Anterior cingulate cortex (tissue), 58 donors: ENCODE results near the gene TWF1.
A peak's percentile ranks its signal among the peaks of the same experiment; 100 is the strongest.
"Not testable (repeated sequence)": the region's sequence is repeated elsewhere in the genome, so short reads cannot be mapped to it uniquely, and the experiment has no call there.

ENCODE experiments used
- DNase-seq, 58 donors: peaks; one replicate each; lab custom pipeline; 2025; lab: John Stamatoyannopoulos, UW

Gene TWF1

GRCh38 chr12:43805860-43806736 is at the start of gene TWF1:
Gene TWF1, minus strand, starts transcription at chr12:43806317. Its CDS starts 72 bp downstream, at chr12:43806245.
- DNase-seq, result peak; percentile 3 to 90 (median 80)

DNA sequence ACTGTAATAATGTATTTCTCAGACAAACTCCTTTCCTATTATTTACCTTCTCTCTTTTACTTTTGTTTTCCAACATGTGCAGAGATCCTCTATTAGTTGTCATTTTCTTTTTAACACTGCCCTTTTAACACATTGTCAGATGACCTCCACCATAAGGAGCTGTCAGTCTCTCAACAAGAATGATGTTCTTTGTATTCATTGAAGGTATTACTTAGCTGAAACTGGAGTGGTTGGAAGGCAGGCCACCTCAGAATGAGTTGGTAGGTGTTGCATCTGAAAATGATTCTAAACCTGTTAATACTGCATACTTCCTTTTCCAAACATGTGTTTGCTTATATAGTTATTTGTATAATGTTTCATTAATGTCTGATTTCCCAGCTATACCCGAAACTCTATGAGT is 46.6 kb upstream of the TWF1 start:
- DNase-seq, result no peak

- DNase-seq, result no peak
Measured at GRCh38 chr12:43848786-43849185, 42.7 kb upstream of the TWF1 start.

- no peak for DNase-seq
Measured at GRCh38 chr12:43848226-43848507, 42.0 kb upstream of the TWF1 start.

DNA sequence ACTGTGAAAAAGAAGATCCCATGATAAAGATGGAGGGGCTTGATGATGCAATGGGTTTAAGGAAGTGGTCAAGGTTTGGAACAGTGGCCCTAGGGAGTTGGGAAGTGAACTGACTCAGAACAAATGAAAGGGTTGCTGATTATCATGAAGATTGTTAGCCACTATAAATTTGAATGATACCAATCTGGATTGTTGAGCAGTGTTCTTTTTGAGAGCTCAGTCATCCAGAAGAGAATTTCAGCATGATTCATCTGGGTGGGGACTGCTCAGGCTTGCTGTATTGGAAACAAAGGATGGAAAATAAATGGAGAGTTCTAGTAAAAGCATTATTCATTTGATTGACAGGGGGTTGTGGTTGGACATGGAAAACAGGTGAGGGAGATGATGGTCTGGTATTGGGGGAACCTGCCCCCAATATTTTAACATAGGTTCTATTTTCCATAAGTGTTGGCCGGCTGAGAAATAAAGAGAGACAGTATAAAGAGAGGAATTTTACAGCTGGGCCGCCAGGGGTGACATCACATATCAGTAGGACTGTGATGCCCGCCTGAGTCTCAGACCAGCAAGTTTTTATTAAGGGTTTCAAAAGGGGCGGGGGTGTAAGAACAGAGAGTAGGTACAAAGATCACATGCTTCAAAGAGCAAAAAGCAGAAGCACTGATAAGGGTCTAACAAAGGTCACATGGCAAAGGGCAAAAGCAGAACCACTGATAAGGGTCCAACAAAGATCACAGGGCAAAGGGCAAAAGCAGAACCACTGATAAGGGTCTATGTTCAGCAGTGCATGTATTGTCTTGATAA is 41.5 kb upstream of the TWF1 start:
- DNase-seq, result not testable (repeated sequence)

GRCh38 chr12:43842259-43842658 is 36.1 kb upstream of the TWF1 start:
- DNase-seq, result no peak

DNA sequence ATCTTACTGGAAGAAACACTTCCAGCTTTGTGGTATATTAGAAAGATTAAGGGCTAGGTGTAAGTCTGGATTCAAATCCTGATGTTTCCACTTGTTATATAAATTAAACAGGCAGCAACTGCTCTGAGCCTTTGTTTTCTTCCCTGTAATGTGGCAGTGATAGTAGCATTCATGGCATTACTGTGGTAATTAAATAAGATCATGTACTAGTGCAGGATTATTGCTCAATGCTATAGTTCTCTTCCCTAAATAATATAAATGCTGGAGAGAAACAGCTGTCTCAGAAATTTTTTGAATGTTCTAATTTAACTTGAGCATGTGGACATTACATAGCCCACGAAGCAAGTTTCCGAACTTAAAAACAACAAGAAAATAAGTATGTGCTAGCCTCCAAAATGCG is 35.1 kb upstream of the TWF1 start:
- DNase-seq, result no peak

GRCh38 chr12:43840338-43840737 is 34.2 kb upstream of the TWF1 start:
- DNase-seq, result no peak

GRCh38 chr12:43836475-43836989 is 30.4 kb upstream of the TWF1 start:
- peak in 5 of 58 donors; percentile 6 to 39 (median 14) for DNase-seq

GRCh38 chr12:43835656-43836474 is 29.7 kb upstream of the TWF1 start, which contains the start of gene TMEM117:
Gene TMEM117, plus strand, starts transcription at chr12:43836081.
- peak in 54 of 58 donors; percentile 12 to 82 (median 52) for DNase-seq

DNA sequence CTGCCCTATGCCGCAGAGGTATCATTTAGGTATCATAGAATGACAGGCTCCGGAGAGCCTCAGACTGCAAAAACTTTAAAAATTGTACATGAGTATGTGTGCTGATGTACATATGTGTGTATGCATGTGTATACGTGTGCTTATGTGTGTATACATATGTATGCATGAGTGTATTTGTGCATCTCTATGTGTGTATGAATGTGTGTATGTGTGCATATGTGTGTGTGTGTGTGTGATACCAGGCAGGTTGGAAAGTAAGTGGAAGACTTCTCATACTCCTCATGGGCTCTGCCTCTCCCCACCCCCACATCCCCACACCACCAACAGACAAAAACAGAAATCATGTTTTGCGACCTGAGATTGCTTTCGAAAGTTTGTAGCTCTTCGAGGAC is 29.1 kb upstream of the TWF1 start:
- peak in 1 of 58 donors; percentile 42 for DNase-seq

DNA sequence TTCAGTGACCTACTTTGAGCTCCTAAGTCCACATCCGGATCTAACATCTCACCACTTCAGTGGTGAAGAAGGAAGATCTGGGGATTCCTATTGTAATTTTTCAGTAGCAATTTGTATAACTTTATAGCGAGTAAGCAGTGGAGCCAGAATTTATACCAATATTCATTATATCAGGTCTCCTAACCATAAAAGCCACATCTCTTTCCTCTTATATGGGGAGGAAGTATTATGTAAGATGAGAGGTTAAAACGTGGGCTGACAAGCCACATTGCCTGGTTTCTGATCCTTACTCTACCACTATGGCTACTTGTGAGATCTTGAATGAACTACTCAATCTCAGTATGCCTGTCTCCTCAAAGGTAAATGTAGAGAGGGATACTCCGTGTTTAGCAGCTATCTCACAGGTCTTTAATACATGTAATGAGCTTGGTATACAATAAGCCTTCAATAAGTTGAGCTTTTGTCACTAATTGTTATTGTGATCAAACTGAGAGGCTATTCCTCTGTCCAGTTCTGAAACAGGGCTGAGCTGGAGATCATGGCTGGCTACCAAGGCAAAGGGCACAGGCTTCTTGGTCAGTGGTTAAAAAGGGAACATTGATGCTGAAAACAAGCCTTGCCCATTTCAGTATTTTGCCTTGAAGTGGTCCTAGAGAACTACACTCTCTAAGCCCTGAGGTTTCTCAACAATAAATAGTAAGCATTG is 26.5 kb upstream of the TWF1 start:
- no peak for DNase-seq

- DNase-seq, result no peak
Measured at GRCh38 chr12:43827093-43827492, 21.0 kb upstream of the TWF1 start.

- DNase-seq, result no peak
Measured at GRCh38 chr12:43826681-43827080, 20.6 kb upstream of the TWF1 start.

DNA sequence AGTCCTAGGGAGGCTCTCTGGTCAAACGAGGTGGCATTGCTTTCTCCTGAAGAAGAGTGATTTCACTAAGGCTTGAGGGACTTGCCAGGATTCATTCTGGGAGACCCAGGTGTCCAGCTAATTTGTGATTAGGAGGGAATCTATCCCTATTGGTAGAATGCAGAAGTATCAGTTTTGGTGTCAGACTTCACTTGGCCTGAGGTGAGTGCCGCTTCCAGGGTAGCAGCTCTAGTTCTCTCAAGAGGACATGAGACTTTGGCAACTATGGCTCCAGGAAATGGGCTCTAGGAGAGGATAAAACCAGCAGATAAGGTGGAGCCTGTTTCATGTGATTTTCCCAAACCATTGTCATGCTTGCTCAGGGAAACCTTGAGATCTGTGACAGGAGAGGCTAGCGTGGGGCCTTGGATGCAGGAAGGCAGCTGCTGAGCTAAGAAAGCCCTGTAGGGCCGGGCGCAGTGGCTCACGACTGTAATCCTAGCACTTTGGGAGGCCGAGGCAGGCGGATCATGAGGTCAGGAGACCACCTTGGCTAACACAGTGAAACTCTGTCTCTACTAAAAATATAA is 18.2 kb upstream of the TWF1 start:
- no peak for DNase-seq

GRCh38 chr12:43816168-43816567 is 10.1 kb upstream of the TWF1 start:
- DNase-seq, result no peak

DNA sequence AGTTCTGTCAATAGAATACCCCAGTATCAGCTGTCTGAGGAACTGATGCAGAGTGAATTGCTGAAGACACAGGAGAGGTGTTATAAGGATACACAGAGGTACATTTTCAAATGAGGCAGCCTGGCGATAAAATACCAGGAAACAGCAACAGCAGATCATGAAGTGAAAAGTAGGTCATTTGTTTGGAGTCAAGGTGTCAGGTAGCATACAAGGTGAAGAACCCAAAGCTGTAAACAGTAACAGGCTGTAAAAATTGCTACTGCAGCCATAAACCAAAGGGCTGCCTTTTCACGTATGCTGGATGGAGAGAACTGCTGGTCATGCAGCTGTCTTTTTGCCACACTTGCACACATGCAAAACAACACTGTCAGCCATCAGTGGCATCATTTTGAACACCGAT is 9.3 kb upstream of the TWF1 start:
- DNase-seq, result no peak

DNA sequence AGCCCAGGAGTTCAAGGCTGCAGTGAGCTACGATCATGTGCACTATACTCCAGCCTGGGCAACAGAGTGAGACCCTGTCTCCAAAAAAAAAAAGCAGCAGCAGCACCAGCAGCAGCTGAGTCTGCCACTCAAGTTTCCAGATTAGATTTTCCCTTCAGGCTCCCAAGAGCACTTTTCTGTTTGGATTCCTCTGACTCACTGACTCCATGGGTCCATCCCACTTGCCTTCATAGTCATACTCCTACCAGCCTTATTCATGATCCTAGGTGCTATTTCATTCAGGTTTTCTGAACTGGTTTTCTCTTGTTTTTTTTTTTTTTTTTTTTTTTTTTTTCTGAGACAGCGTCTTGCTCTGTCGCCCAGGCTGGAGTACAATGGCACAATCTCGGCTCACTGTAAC is 6.8 kb upstream of the TWF1 start:
- DNase-seq, result no peak

DNA sequence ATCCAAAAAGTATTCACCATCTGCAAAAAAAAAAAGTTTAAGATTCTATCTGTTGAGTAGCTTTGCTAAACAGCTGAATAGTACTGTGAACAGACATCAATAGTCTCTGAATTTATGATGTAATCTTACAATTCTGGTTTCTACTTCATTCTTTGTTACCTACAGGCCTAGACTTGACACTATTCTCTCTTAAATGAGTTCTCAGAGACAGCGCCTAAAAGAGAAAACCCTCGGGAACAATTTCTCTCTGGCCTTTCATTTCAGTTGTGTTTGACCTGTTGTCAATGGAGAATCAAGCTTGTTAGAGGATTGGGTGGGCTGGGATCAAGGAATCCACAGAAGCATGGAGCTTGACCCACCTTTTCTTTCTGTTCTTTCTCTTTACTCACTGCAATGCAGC is 5.9 kb upstream of the TWF1 start:
- DNase-seq, result no peak

- DNase-seq, result no peak
Measured at GRCh38 chr12:43807386-43807785, 1.3 kb upstream of the TWF1 start.
